Adrenal gland (tissue), 12 donors: ENCODE results near the gene PPP2R5D. TPM values are rescaled to one million over a fixed set of nuclear protein-coding genes. Genes with fewer than 3 reads are reported as not detected.

Experiments
- DNase-seq, 7 donors: peaks; one replicate each; pipeline ENCODE4 v3.0.0-alpha.2; 2019 to 2020
- H3K27ac ChIP-seq, 5 donors: fragments of 200-600 bp; sonication (generic) in 4 of 5; 1 replicate in 3 of 5; 2 replicates in 2 of 5; pipeline versions ENCODE4 v1.5.1 to v1.8.0; 2016 to 2020; ENCODE audit warnings: mild to moderate bottlenecking in 1 of 5
- H3K27me3 ChIP-seq: fragments of 200-600 bp; 2 replicates; pipeline ENCODE4 v1.8.0; 2021
- H3K36me3 ChIP-seq, 2 donors: fragments of 200-600 bp; replicated peaks in 1 of 2; 1 replicate in 1 of 2; 2 replicates in 1 of 2; pipeline versions ENCODE4 v1.5.1 to v1.8.0; 2018 to 2022
- H3K4me1 ChIP-seq, 2 donors: fragments of 200-600 bp; replicated peaks in 1 of 2; 1 replicate in 1 of 2; 2 replicates in 1 of 2; pipeline versions ENCODE4 v1.5.1 to v1.8.0; 2018 to 2021
- H3K4me3 ChIP-seq, 4 donors: fragments of 200-600 bp; sonication (generic) in 3 of 4; one replicate each; pipeline ENCODE4 v1.5.1; 2016 to 2018
- H3K9me3 ChIP-seq, 3 donors: fragments of 200-600 bp; sonication (generic) in 1 of 3; replicated peaks in 1 of 3; 1 replicate in 2 of 3; 2 replicates in 1 of 3; pipeline versions ENCODE4 v1.5.1 to v1.8.0; 2016 to 2021
- CTCF ChIP-seq, 6 experiments: fragments of 450-650 bp in 4 of 6; fragments of 200-600 bp in 2 of 6; sonication (generic) in 1 of 6; IDR thresholded peaks; 1 replicate in 5 of 6; 2 replicates in 1 of 6; pipeline versions ENCODE4 v1.5.1 to v1.8.0; 2016 to 2021; ENCODE audit warnings: antibody characterized with exemption in 6 of 6, mild to moderate bottlenecking in 2 of 6, moderate library complexity in 1 of 6
- POLR2A ChIP-seq, 2 donors: fragments of 450-650 bp; IDR thresholded peaks; one replicate each; pipeline ENCODE4 v1.6.1; 2017; ENCODE audit warnings: antibody characterized with exemption in 2 of 2, mild to moderate bottlenecking in 2 of 2, moderate library complexity in 1 of 2
- WGBS, 4 donors: extraction: QIAGEN DNeasy Blood & Tissue Kit in 2 of 4; methylation state at CpG; one replicate each; pipeline versions ENCODE4 v1.1.5 to v1.1.7; 2013 to 2017; 5-methylcytosine and 5-hydroxymethylcytosine counted together
- intact Hi-C, 2 donors: fragments of 100-400 bp; cut with DNase I; formaldehyde crosslinking; loops; one replicate each; pipeline versions ENCODE4 v1.14.1 to v1.15.0; 2022 to 2023
- polyA plus RNA-seq, 3 donors: library from polyadenylated mRNA; stranded (reverse); fragments of 200-250 nt in 2 of 3; fragments of 350-450 nt in 1 of 3; fragmentation: Illumina TruSeq in 1 of 3; extraction: RNeasy Lipid Tissue Mini Kit (QIAGEN cat#74804) in 1 of 3; gene quantifications; one replicate each; pipeline ENCODE4 v1.2.3, GENCODE V29; 2013 to 2014
- total RNA-seq, 9 donors: library from RNA; depleted of rRNA in 4 of 9; stranded (reverse); fragments of >200 nt in 4 of 9; fragments of 120-200 nt in 1 of 9; fragmentation: NEBNext Ultra II Directional in 1 of 9; extraction: Animal tissue kit (Norgen Biotek cat#: 25700) in 1 of 9; gene quantifications; one replicate each; pipeline versions ENCODE4 v1.1.0 to v1.2.4, GENCODE V29; 2013 to 2023
- donor health status: healthy with polysubstance abuse.
- donor health status: Bipolar disorder and iron deficiency.
- donor health status: DM: yes; HTN: yes; CAD: no.
- donor health status: DM: no; HTN: no; CAD: no.
- donor health status: DM: no; HTN: no; CAD: no.
- donor health status: DM: yes; HTN: yes; CAD: no.

Gene PPP2R5D
- total and polyA plus RNA-seq, 12 donors: 24.2 to 97.8 (median 33.7) TPM

- no peaks in the 10 kb centered on the region for H3K9me3 ChIP-seq
- TF ChIP-seq CTCF (IDR thresholded peaks at IDR 0.05): peak in 5 of 6 experiments; percentile 22 to 36 (median 30)
- TF ChIP-seq POLR2A (IDR thresholded peaks at IDR 0.05): no peak
- no peak overlapping the region for H3K27ac ChIP-seq
- DNase-seq: peak in 5 of 7 donors; percentile 31 to 77 (median 45)
- no peak overlapping the region for H3K4me3 ChIP-seq
- WGBS, 4 donors: 59 to 76% (median 68%) methylated on average over 4 to 6 of the region's 6 CpGs
- H3K4me1 ChIP-seq: peaks cover 0 to 16% of the 10 kb centered on the region in 2 donors
- no peaks in the 10 kb centered on the region for H3K27me3 ChIP-seq
- intact Hi-C loops: no loop called here
- H3K36me3 ChIP-seq: peaks cover 0 to 59% of the 10 kb centered on the region in 2 donors
Measured at GRCh38 chr6:43009124-43009523, 24.8 kb downstream of the PPP2R5D start.

GRCh38 chr6:43011207-43011606, 26.8 kb downstream of the PPP2R5D start:
- Histone ChIP-seq H3K4me3 (no peak overlapping the region), H3K36me3 (peaks cover 0 to 59% of the 10 kb centered on the region in 2 donors), H3K9me3 (no peaks in the 10 kb centered on the region), H3K27ac (no peak overlapping the region), H3K4me1 (peaks cover 13 to 33% of the 10 kb centered on the region in 2 donors), H3K27me3 (no peaks in the 10 kb centered on the region)
- no peak for DNase-seq
- TF ChIP-seq CTCF (IDR thresholded peaks at IDR 0.05): no peak
- no peak for TF ChIP-seq POLR2A (IDR thresholded peaks at IDR 0.05)
- WGBS, 4 donors: 79 to 88% (median 83%) methylated on average over 4 to 6 of the region's 6 CpGs
- intact Hi-C loops: no loop called here

GRCh38 chr6:43012364-43012763, 28.0 kb downstream of the PPP2R5D start:
- DNase-seq: no peak
- Histone ChIP-seq H3K27ac (no peak overlapping the region), H3K4me1 (peaks cover 24 to 44% of the 10 kb centered on the region in 2 donors), H3K4me3 (no peak overlapping the region), H3K27me3 (no peaks in the 10 kb centered on the region), H3K36me3 (peaks cover 0 to 52% of the 10 kb centered on the region in 2 donors), H3K9me3 (no peaks in the 10 kb centered on the region)
- 80 to 89% (median 86%) methylated on average over 5 to 6 of the region's 6 CpGs for WGBS, 4 donors
- intact Hi-C loops: no loop called here
- no peak for TF ChIP-seq POLR2A (IDR thresholded peaks at IDR 0.05)
- no peak for TF ChIP-seq CTCF (IDR thresholded peaks at IDR 0.05)

DNA sequence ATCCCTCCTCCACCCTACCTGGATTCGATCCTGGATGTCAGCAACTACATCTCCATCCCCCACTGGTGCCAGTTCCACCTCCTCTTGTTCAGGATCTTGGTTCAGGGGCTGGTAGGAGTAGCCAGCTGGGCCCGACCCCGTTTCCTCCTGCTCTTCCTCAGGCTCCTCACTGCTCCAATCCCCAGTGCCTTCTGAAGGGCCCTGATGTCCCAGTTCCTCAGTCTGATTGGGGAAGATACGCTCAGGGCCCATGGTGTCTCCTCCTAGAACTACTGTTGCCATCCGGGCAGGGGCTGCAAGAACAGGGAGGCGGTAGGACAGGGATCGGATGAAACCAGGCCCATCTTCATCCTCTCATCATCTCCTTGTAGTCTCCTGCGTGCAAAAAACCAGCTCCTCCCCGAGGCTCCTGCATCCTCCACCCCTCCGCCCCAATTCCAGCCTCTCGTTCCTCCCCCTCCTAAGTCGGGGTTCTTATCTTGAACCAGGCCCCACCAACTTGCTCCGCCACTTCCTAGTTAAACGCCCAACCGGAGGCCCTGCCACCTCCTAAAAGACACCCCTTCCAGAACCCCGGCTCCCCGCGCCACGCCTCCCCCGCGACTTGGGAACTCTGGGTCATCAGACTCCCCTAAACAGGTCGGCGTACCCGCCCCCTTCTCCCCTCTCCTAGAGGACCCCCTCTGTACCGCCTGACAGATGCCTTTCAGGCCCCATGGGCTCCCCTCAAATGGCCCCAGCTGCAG, 28.9 kb downstream of the PPP2R5D start:
- TF ChIP-seq POLR2A (IDR thresholded peaks at IDR 0.05) (no peak), CTCF (IDR thresholded peaks at IDR 0.05) (no peak)
- Histone ChIP-seq H3K9me3 (no peaks in the 10 kb centered on the region), H3K4me1 (peaks cover 24 to 46% of the 10 kb centered on the region in 2 donors), H3K27me3 (no peaks in the 10 kb centered on the region), H3K36me3 (peaks cover 0 to 52% of the 10 kb centered on the region in 2 donors), H3K27ac (peak overlapping the region in 4 of 5 donors; percentile 51 to 85 (median 58)), H3K4me3 (peak overlapping the region; percentile 44 to 74 (median 62))
- 2 to 6% (median 3%) methylated on average over 22 to 25 of the region's 25 CpGs for WGBS, 4 donors
- intact Hi-C loops: no loop called here
- peak in 1 of 7 donors; percentile 36 for DNase-seq
